ENCODE results near the gene ATP6V1B1. TPM values are rescaled to one million over a fixed set of nuclear protein-coding genes. Genes with fewer than 3 reads are reported as not detected.
A peak's percentile ranks its signal among the peaks of the same experiment; 100 is the strongest.

Gene ATP6V1B1
- total RNA-seq, 2 donors from 2014 or later, result 0.48 to 1.4 TPM

- peak; percentile 50 for DNase-seq (ENCODE audit: low spot score)
- intact Hi-C loops (cut with DNase I), result no loop called here
Measured at GRCh38 chr2:70939001-70939838, 3.5 kb downstream of the ATP6V1B1 start.

GRCh38 chr2:70939839-70940580 is 4.3 kb downstream of the ATP6V1B1 start:
- intact Hi-C loops (cut with DNase I), result no loop called here

GRCh38 chr2:70941186-70941585 is 5.5 kb downstream of the ATP6V1B1 start:
- DNase-seq (ENCODE audit: low spot score), result peak; percentile 29
- intact Hi-C loops (cut with DNase I), result no loop called here

More at GRCh38 chr2:70939839-70940580, 4.3 kb downstream of the ATP6V1B1 start:
- peak; percentile 76 for DNase-seq (ENCODE audit: low spot score)

DNA sequence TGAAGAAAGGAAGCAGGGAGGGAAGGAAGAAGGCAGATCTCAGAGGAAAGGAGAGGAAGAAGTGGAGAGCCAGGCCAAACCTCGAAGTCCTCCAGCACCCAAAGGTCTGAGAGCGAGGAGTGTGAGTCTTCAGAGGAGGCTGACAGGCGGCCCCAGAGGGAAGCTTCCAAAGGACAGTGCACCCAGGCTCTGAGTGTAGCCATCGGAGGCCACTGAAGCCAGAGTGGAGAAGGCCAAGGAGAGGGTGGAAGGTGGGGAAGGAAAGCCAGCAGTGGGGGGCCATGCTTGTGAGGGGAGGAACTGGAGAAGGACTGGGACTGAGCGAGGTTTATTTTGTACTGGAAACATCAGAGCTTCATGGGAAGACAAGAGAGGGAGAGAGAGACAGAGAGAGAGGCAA is 6.0 kb downstream of the ATP6V1B1 start:
- DNase-seq (ENCODE audit: low spot score), result peak; percentile 46
- intact Hi-C loops (cut with DNase I), result no loop called here

GRCh38 chr2:70942396-70943204 is 6.9 kb downstream of the ATP6V1B1 start:
- DNase-seq (ENCODE audit: low spot score), result peak; percentile 70
- intact Hi-C loops (cut with DNase I), result no loop called here

DNA sequence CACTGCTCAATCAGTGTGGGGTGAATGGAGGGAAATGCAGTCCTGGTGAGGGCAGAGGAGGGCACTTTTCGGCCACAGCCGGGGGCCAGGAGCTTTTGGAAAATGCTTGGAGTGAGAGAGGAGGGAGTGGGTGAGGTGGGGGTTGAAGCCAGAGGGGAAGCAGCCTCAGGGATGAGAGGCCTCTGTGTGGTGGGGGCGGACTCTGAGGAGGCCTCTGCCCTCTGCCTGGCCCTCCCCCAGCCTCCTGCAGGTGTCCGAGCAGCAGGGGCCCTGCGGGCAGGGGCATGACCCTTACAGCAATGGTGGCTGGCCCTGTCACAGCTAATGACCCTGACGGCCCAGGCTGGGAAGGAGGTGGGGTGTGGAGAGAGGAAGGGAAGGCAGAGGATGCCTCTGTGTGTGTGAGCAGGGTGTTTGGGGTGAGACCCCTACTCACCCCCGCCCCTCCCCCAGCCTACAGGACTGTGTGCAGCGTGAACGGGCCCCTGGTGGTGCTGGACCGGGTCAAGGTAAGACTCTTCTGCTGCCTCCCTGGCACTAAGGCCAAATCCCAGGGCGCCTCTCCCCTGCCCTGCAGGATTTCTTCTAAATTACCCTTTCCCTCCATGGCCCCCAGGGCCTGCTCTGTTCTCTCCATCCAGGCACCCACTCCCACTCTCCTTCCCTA is 7.6 kb downstream of the ATP6V1B1 start:
- peak; percentile 66 for DNase-seq (ENCODE audit: low spot score)
- intact Hi-C loops (cut with DNase I), result no loop called here

DNA sequence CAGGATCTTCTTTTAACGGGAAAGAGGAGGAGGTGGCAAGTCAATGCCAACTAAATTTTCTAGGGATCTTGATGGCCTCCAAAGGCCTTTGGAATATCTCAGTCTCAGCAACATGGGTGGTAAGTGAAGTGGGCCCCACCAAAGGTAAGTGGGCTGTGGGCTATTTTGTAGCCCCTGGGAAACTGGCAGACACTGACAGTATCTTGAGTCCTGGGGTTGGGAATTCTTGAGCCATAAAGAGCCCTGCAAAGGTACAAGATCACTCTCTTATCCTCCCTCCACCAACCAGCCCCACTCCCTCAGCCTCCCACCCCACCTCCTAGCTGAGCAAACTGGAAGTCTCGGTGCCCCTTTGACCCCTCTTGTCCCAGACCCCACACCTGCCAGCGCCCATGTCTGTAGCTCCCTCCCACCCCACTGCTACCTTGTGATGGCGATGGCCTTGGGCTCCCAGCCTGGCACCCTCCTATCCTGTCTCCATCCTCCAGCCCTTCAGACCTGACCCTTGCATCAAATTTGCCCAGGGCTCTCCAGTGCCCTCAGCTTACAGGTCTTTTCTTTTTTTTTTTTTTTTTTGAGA is 8.5 kb downstream of the ATP6V1B1 start:
- intact Hi-C loops (cut with DNase I), result no loop called here
- peak; percentile 62 for DNase-seq (ENCODE audit: low spot score)

DNA sequence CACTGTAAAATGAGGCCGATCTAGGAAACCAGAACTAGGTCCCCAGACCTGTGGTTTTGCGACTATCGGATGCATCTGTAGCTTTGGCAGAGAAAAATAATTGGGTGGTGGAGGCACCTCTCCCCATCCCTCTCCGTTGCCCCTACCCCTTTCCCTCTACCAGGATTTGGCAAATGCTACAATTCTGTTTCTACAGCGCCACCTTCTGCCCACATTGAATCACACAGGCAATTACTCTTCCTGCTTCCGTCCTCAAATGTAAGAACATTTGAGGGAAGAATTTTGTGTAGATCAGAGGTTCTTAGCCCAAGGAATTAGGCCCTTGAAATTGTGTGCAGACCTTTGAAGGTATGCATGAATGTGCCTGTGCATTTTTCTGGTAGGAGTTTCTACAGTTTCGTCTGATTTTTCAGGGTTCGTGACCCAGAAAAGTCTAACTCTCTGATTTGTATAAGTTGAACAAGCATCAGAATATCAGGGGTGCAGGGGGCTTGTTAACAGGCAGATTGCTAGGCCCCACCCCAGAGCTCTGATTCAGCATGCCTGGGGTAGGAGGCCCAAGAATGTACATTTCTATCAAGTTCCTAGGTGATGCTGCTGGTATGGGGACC is 11.2 kb downstream of the ATP6V1B1 start:
- intact Hi-C loops (cut with DNase I), result loop anchor here in 1 of 2 donors (2.0 kb wide), 1 partner anchor 76 kb away; no protein-coding TSS in a partner anchor
- DNase-seq (ENCODE audit: low spot score), result no peak

DNA sequence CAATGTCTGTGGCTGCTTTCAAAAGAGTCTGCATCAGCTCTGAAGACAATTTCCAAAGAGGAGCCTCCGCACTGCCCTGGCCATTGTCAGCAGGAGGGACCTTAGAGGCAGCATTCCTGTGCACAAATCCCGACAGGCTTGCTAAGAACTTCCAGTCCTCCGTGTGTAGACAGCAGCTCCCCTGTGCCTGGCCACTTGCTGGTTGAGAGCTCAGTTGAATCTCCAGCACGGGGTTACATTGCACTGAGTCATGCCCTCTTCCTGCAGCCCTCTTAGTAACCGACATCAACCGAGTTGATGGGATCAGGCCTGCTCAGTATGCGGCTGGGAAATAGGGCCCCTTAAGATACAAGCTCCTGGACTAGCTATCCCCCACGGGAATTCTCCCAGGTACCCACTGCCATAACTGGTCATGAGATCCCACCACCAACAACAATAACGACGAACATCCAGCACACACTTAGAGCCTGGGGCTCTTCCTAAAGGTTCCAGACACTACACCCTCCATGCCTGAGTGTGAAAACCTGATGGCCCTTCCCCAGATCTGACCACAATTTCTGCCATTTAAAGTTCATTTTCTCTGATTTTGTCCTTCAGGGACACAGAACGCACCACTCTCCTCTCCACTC is 12.0 kb downstream of the ATP6V1B1 start:
- intact Hi-C loops (cut with DNase I), result loop anchor here in 1 of 2 donors (2.0 kb wide), 1 partner anchor 77 kb away; no protein-coding TSS in a partner anchor
- no peak for DNase-seq (ENCODE audit: low spot score)

DNA sequence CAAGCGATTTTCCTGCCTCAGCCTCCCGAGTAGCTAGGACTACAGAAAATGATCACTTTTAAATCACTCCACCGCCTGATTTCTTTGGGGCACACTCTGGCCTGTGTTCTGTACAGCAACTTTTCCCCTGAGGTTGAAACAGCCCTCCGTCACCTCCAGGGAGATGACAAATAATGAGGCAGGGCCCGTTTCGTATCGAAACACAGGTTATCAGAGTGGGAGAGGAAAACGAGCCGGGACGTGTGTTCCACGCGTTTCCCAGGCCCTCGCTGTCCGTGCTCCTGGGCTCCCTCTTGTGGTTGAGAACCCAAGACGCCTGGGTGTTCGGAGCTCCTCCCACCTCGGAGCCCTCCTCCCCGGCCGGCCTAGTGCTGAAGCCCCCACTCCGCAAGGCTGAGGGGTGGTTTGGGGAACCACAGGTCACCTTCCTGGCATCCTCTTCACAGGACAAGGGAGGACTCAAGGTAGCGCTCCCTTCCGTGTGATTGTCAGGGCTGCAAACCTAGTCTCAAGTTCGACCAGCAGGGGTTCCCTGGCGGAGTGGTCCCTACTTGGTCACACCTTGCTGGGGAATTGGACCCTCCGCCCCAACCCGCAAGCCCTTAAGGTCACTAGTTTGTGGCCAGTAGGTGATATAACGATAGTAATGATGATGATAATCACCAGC is 12.8 kb downstream of the ATP6V1B1 start:
- intact Hi-C loops (cut with DNase I), result no loop called here
- peak; percentile 92 for DNase-seq (ENCODE audit: low spot score)

GRCh38 chr2:70949086-70949485 is 13.4 kb downstream of the ATP6V1B1 start:
- DNase-seq (ENCODE audit: low spot score), result no peak
- intact Hi-C loops (cut with DNase I), result no loop called here

DNA sequence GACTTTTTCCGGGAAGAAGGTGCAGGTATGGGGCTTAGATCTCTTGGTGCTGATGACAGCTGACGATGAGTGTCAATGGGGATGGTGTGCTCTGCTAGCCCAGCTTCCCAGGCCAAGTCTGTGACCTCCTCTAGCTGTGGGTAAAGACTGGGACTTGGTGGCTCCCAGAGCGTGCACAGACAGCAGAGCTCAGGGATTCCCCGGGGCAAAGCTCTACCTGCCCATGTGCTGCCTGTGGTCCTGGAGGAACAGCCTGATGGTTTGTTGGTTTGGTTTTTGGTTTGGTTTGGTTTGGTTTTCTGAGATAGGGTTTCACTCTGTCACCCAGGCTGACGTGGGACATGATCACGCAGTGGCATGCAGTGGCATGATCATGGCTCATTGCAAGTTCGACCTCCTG is 19.2 kb downstream of the ATP6V1B1 start:
- intact Hi-C loops (cut with DNase I), result no loop called here
- DNase-seq (ENCODE audit: low spot score), result no peak

DNA sequence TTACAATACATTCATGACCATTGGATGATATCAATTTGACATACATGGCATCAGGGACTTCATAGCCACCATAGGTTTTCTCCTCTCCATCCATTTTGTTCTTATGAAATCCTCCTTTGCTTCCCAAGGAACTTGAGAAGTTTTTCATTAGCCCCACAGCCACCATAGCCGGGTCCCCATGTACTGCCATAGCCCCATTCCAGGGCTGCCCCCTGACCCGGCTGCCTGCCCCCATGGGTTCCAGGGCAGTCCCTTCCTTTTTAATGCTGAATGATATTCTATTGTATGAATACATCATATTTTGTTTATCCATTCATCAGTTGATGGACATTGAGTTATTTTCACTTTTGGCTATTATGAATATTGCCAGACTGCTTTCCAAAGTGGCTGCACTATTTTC is 20.4 kb downstream of the ATP6V1B1 start:
- intact Hi-C loops (cut with DNase I), result no loop called here
- no peak for DNase-seq (ENCODE audit: low spot score)

GRCh38 chr2:70957798-70958197 is 22.1 kb downstream of the ATP6V1B1 start:
- intact Hi-C loops (cut with DNase I), result no loop called here
- no peak for DNase-seq (ENCODE audit: low spot score)

DNA sequence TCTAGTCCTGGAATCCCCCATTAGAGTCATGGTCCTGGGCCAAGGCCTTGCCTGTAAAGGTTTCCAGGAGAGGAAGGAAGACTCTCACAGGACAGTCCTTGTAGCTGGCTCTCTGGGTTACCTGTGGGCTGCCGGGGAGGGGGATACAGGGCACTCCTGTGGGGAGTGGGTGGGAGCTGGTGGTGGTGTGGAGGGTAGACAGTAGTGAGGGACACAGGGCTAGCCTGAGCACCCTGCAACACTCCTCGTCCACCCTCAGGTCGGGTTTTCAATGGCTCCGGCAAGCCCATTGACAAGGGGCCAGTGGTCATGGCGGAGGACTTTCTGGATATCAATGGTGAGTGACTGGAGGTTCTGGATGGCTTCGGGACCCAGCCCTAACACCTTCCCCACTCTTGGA is 23.1 kb downstream of the ATP6V1B1 start:
- intact Hi-C loops (cut with DNase I), result no loop called here
- no peak for DNase-seq (ENCODE audit: low spot score)

GRCh38 chr2:70959271-70959761 is 23.6 kb downstream of the ATP6V1B1 start:
- DNase-seq (ENCODE audit: low spot score), result no peak
- intact Hi-C loops (cut with DNase I), result no loop called here

Measured in posterior vena cava (tissue), 2 donors.